HG02885 (cell line): ENCODE results near the gene RAB11A.
A peak's percentile ranks its signal among the peaks of the same experiment; 100 is the strongest.
"Not testable (repeated sequence)": the region's sequence is repeated elsewhere in the genome, so short reads cannot be mapped to it uniquely, and the experiment has no call there.

ENCODE experiments used
- ATAC-seq: cut with Tn5 transposase; IDR thresholded peaks from one replicate; pipeline ENCODE4 v1.9.1; 2021; ENCODE audit warnings: mild to moderate bottlenecking; ENCODE audit not compliant: unreplicated experiment, poor library complexity

RAB11A gene

DNA sequence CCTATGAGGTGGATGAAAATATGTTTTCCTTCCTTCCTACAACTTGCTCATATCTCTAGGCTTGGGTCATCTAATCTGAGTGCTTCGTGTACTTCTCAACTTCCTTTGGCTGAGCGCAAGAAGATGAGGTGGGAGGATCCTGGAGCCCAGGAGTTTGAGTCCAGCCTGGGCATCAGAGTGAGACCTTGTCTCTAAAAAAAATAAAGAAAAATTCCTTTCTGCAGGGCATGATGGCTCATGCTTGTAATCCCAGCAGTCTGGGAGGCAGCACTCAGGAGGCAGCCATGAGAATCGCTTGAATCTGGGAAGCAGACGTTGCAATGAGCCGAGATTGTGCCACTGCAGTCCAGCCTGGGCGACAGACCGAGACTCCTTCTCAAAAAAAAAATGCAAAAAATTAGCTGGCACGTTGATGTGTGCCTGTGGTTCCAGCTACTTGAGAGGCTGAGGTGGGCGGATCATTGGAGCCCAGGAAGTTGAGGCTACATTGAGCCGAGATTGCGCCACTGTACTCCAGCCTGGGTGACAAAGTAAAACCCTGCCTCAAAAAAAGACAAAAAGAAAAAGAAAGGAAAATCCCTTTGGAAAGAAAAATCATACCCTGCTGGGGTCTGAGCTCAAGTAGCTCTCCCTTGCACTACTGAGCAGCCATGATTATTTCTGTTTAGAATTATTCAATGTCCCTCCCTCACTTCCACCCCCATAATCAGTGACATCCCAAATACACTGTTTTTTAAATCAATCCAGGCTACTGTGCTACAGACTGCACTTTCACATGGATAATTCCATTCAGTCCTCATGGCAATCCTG is 28.0 kb upstream of the RAB11A start:
- ATAC-seq: no peak

GRCh38 chr15:65845826-65846519 is 23.3 kb upstream of the RAB11A start:
- no peak for ATAC-seq

- no peak for ATAC-seq
These were observed 21.3 kb upstream of the RAB11A start for GRCh38 chr15:65847989-65848388.

DNA sequence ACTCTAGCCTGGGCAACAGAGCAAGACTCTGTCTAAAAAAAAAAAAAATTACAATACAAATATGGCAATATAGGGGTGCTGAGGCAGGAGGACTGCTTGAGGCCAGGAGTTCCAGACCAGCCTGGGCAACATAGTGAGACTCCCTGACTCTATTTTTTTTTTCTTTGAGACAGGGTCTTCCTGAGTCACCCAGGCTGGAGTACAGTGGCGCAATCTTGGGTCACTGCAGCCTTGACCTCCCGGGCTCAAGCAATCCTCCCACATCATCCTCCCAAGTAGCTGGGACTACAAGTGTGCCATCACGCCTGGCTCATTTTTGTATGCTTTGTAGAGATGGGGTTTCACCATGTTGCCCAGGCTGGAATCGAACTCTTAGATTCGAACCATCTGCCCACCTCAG is 17.3 kb upstream of the RAB11A start:
- ATAC-seq: no peak

DNA sequence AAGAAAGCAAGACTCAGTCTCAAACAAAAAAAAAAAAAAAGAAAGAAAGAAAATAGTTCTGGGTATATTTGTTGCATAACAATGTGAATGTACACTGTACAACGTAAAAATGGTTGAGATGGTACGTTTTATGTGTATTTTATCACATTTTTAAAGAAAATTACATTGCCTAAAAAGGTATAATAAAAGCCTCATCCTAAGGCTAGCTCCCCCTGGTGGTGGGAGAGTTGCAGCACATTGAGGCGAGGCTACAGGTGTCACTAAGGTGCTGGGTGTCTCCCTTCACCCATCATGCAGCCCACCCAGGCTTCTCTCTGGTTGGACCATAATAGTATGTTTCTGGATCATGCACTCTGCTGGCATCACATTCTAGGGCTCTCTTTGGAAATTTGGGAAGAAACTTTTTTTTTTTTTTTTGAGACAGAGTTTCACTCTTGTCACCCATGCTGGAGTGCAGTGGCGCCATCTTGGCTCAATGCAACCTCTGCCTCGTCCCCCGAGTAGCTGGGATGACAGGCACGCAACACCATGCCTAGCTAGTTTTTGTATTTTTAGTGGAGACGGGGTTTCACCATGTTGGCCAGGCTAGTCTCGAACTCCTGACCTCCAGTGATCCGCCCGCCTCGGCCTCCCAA is 12.4 kb upstream of the RAB11A start:
- no peak for ATAC-seq

GRCh38 chr15:65857718-65858402 is 11.4 kb upstream of the RAB11A start:
- no peak for ATAC-seq

GRCh38 chr15:65862682-65863081 is 6.6 kb upstream of the RAB11A start:
- peak; percentile 56 for ATAC-seq

GRCh38 chr15:65863106-65863505 is 6.2 kb upstream of the RAB11A start:
- ATAC-seq: no peak

- no peak for ATAC-seq
These were observed 2.0 kb upstream of the RAB11A start for GRCh38 chr15:65867244-65867643.

GRCh38 chr15:65867933-65868332 is 1.4 kb upstream of the RAB11A start:
- not testable (repeated sequence) for ATAC-seq

DNA sequence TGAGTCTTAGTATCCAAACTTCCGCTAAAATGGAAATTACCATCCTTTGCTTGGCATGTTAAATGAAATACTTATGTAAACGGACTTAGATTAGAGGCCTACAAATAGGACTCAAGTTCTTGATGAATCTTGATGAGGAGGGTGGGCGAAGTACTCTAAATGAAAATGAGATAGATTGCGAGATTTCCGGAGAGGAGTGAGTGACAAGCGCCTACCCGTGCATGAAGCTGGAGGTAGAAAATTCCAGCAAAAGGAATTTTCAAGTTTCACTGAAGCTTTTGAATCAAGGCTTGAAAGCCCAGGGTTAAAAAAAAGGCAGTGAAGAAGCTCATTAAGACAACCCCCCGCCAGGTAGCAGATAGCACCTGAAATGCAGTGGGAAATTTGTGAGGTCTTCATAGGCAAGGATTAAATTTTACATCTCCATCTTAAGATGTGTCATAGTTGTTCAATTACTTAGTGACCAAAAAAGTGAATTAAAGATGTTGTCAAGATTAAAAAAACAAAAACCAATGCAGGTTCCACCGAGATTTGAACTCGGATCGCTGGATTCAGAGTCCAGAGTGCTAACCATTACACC is 655 bp upstream of the RAB11A start:
- ATAC-seq: no peak

DNA sequence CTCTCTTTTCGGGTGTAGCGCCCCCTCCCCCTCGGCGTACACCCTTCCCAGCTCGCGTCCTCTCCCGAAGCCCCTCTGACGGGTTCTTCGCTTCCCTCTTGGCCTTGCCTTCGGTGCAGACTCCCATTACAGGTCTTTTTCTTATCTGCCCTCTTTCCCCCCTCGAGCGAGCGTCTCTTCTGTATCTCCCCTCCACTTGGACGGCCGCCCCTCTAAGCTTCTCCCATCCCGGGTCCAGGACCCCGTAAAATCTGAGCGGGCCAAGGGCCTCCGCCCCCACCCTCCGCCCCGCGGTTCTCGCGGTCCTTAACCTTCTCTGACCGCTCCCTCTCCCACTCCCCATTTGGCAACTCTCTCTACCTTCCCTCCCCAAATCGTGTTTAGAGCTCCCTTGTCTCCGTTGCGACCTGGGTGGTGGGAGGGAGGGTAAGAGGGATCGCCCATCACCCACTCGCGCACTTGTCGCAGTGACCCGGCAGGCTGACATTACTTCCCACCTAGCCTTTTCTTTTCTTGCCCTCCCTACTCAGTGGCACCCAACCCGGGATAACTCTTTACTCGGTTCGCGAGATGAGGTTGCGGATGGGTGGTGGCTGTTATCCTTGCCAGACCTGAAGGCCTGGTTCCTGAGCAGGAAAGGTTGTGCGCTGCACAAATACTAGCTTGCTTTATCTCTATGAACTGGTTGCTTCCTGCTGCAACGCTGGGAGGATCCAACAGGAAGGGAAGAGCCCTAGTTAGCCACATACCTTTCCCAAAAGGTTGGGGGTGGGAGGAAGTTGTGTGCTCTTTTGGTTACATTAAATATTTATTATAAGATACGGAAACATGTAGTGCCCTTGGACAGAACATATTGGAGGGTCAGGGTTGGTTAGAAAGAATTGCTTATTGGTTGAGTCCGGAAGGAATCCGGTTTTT is 922 bp downstream of the RAB11A start:
- ATAC-seq: no peak

DNA sequence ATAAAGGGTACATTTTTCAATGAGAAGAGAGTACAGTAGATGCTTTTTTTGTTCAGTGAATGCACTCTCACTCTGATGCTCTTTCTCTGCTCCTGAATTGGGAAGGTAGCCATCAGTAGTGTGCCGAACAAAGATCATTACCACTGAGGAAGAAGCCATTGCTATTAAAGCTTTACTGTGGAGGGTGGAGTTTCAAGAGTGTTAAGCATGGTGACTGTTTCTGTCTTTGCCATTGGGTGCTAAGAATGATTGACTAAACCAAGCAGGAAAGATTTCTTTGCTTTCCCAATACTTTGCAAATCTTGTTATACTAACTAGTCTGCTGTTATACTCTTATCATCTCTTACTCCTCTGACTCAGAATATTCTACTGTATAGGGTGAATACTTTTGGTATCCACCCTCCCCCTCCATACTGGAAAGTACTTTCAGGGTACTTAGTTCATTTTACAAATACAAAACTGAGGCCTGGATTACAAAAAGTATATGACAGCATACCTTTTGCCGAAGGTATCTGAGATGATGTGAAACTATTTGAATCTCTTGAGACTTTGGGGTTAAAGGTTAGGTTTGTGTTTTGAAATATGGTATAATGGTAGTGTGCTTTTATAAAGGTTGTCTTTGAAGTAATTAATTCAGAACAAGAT is 1.7 kb downstream of the RAB11A start:
- no peak for ATAC-seq

DNA sequence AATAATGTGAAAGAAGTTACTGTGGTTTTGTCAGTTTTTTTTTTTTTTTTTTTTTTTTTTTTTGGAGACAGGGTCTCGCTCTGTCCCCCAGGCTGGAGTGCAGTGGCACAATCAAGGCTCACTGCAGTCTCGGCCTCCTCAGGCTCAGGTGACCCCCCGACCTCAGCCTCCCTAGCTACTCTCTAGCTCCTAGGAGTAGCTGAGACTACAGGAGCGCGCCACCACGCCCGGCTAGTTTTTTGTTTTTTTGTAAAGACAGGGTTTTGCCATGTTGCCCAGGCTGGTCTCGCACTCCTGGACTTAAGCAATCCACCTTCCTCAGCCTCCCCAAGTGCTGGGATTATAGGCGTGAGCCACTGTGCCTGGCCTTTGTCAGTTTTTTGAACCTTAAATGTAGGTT is 2.6 kb downstream of the RAB11A start:
- ATAC-seq: not testable (repeated sequence)

GRCh38 chr15:65872596-65872995 is 3.3 kb downstream of the RAB11A start:
- not testable (repeated sequence) for ATAC-seq

GRCh38 chr15:65873256-65873655 is 4.0 kb downstream of the RAB11A start:
- ATAC-seq: no peak

GRCh38 chr15:65875458-65875857 is 6.2 kb downstream of the RAB11A start:
- no peak for ATAC-seq

DNA sequence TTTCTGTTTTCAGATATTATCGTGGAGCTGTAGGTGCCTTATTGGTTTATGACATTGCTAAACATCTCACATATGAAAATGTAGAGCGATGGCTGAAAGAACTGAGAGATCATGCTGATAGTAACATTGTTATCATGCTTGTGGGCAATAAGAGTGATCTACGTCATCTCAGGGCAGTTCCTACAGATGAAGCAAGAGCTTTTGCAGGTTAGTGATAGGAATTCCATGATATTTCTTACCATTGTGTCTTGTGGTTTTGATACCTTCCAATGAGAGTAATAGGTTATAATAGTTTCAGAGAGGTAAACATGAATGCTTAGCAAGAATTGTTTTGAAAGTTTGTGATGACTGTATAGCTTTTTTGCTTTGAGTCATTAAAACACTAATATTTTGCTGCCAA is 8.5 kb downstream of the RAB11A start:
- no peak for ATAC-seq
